IPS-18a (cell line): Measurements from ENCODE around the gene EZR.

Experiments used
- H3K27ac ChIP-seq: one replicate; pipeline ENCODE4 v1.5.1; 2013; ENCODE audit warnings: low read length
- H3K27me3 ChIP-seq: one replicate; pipeline ENCODE4 v1.6.1; 2013; ENCODE audit warnings: mild to moderate bottlenecking, low read length; ENCODE audit not compliant: control insufficient read depth, insufficient read depth
- H3K36me3 ChIP-seq: one replicate; pipeline ENCODE4 v1.6.1; 2013; ENCODE audit warnings: low read depth, low read length; ENCODE audit not compliant: control insufficient read depth
- H3K4me1 ChIP-seq: one replicate; pipeline ENCODE4 v1.6.1; 2013; ENCODE audit warnings: low read depth, low read length; ENCODE audit not compliant: control insufficient read depth
- H3K4me3 ChIP-seq: one replicate; pipeline ENCODE4 v1.5.1; 2013; ENCODE audit warnings: low read length
- H3K9ac ChIP-seq: one replicate; pipeline ENCODE4 v1.6.1; 2013; ENCODE audit warnings: mild to moderate bottlenecking, low read length, moderate library complexity
- H3K9me3 ChIP-seq: one replicate; pipeline ENCODE4 v1.6.1; 2013; ENCODE audit warnings: low read depth, low read length; ENCODE audit not compliant: control insufficient read depth

Gene EZR

DNA sequence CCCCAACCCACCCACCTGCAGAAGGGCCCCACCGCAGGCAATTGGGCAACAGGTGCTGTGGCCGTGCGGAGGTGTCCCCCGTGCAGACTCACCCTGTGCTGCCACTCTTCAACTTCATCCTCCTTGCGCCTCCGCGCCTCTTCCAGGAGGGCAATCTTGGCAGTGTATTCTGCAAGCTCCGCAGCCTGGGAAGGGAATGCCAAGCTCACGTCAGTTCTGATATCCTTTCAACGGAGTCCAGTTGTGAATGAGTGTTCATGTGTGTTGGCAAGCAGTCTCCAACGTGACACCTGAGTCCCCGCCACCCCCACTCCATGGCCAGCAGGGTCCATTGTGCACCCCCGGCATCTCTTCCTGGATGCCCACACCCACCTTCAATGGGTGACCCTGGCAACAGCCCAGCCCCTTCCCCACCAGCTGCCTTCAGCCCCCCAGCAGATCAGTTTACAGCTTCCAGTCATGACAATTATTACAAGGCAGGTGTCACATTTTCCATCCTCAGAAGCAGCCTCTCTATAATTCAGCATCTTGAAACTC is 49.9 kb downstream of the EZR start:
- H3K36me3 ChIP-seq, result peaks cover 98% of the 10 kb centered on the region

DNA sequence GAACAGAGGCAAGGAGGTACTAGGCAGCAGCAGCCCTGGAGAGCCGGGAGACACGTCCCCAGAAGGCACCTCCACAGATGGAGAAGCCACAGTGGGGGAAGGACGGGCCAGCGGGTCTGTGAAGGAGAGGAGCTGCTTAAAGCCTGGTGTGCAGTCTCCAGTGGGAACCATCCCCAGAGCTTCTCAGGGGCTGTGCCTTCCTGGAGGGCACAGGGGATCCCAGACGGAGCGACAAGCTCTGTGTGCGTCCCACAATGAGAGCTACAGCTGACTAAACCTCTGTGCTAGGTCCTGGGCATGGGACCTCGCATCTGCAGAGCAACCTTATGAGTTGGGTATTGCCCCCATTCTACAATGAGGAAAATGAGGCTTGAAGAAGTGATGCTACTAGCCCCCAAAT is 50.7 kb downstream of the EZR start:
- no peaks in the 10 kb centered on the region for H3K9me3 ChIP-seq
- no peaks in the 10 kb centered on the region for H3K27me3 ChIP-seq
- H3K36me3 ChIP-seq, result peaks cover 89% of the 10 kb centered on the region
- H3K9ac ChIP-seq, result no peak overlapping the region
- no peak overlapping the region for H3K4me3 ChIP-seq
- H3K27ac ChIP-seq, result no peak overlapping the region
- H3K4me1 ChIP-seq, result peaks cover 2% of the 10 kb centered on the region

More for the DNA sequence above, 49.9 kb downstream of the EZR start:
- H3K4me3 ChIP-seq, result no peak overlapping the region
- H3K9me3 ChIP-seq, result no peaks in the 10 kb centered on the region
- no peaks in the 10 kb centered on the region for H3K27me3 ChIP-seq
- no peak overlapping the region for H3K27ac ChIP-seq
- H3K9ac ChIP-seq, result no peak overlapping the region
- peaks cover 6% of the 10 kb centered on the region for H3K4me1 ChIP-seq

DNA sequence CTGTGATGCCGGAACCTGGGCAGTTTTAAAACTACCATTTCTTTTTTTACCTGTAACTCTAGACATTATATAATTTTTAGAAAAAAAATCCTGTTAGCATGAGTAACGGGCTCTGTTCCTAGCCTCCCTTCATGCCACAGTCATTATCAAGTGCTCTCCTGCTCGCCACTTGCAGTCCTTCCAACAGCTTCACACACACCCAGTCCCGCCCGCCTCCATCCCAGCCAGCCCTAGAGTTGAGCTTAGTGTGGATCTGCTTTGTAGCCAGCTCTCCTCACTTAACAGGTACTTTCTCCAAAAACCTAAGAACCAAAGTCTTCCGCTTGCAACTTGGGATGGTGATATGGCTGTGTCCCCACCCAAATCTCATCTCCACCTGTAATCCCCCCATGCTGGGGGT is 51.5 kb downstream of the EZR start:
- H3K27ac ChIP-seq, result no peak overlapping the region
- H3K27me3 ChIP-seq, result no peaks in the 10 kb centered on the region
- H3K36me3 ChIP-seq, result peaks cover 82% of the 10 kb centered on the region
- H3K9ac ChIP-seq, result no peak overlapping the region
- no peaks in the 10 kb centered on the region for H3K9me3 ChIP-seq
- no peak overlapping the region for H3K4me3 ChIP-seq
- H3K4me1 ChIP-seq, result no peaks in the 10 kb centered on the region

DNA sequence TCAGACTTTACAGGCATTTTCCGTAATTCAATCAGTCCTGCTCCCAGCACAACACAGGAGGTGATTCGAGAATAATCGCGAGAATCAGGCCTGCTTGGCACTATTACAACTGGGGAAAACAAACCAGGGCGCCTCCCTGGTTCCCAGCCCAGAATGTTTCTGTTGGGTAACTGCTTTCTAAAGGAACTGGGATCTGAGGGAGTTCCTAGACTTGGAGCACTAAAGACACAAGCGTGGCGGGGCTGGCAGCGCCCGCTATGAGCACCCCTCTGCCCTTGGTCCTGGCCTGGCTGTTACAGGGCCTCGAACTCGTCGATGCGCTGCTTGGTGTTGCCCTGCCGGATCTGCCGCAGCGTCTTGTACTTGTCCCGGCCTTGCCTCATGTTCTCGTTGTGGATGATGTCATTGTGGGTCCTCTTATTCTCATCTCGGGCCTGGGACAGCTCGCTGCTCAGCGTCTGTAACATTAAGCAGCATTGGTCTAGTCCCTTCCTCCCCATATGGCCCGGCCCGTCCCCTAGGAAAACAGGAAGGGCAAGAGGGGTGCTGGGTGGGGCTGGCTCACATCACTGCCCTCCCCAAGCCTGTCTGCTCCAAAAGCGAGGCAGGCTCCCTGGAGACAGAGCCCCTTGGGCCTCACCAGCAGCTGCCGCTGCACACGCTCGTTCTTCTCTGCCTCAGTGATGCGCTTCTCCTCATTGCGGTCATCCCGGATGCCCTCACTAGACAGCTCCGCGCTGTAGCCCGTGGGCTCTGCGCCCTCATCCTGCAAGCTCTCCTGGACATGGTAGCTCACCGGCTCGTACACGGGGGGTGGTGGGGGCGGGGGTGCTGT is 52.3 kb downstream of the EZR start:
- Histone ChIP-seq H3K27me3 (no peaks in the 10 kb centered on the region), H3K4me3 (no peak overlapping the region), H3K27ac (no peak overlapping the region), H3K36me3 (peaks cover 73% of the 10 kb centered on the region), H3K9me3 (no peaks in the 10 kb centered on the region), H3K9ac (no peak overlapping the region), H3K4me1 (no peaks in the 10 kb centered on the region)

DNA sequence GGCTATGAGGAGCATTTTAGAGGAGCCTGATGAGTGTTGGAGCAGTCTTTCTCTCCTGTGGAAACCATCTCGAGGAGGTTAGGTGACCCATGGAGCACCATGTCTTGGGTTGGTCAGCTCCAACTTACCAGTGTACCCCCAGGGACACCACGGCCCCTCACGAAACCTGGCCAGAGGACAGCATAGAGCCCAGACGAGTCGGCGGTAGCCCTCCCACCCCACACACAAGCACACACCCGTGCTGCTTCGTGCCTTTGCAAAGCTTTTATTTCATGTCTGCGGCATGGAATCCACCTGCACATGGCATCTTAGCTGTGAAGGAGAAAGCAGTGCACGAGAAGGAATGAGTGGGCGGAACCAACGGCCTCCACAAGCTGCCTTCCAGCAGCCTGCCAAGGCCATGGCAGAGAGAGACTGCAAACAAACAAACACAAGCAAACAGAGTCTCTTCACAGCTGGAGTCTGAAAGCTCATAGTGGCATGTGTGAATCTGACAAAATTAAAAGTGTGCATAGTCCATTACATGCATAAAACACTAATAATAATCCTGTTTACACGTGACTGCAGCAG is 53.6 kb downstream of the EZR start:
- H3K27me3 ChIP-seq, result no peaks in the 10 kb centered on the region
- H3K36me3 ChIP-seq, result peaks cover 60% of the 10 kb centered on the region
- H3K4me3 ChIP-seq, result no peak overlapping the region
- peaks cover 4% of the 10 kb centered on the region for H3K4me1 ChIP-seq
- no peak overlapping the region for H3K27ac ChIP-seq
- no peak overlapping the region for H3K9ac ChIP-seq
- no peaks in the 10 kb centered on the region for H3K9me3 ChIP-seq

DNA sequence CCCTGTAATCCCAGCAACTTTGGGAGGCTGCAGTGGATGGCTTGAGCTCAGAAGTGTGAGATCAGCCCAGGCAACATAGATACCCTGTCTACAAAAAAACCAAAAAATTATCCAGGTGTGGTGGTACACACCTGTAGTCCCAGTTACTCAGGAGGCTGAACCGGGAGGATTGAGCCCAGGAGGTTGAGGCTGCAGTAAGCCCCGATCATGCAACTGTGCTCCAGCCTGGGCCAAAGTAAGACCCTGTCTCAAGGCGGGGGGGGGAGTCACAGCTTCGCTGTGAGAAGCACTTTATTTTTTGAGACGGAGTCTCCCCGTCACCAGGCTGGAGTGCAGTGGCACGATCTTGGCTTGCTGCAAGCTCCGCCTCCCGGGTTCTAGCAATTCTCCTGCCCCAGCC is 54.2 kb downstream of the EZR start:
- no peaks in the 10 kb centered on the region for H3K9me3 ChIP-seq
- H3K27ac ChIP-seq, result no peak overlapping the region
- H3K9ac ChIP-seq, result no peak overlapping the region
- no peaks in the 10 kb centered on the region for H3K27me3 ChIP-seq
- peaks cover 6% of the 10 kb centered on the region for H3K4me1 ChIP-seq
- no peak overlapping the region for H3K4me3 ChIP-seq
- peaks cover 54% of the 10 kb centered on the region for H3K36me3 ChIP-seq

DNA sequence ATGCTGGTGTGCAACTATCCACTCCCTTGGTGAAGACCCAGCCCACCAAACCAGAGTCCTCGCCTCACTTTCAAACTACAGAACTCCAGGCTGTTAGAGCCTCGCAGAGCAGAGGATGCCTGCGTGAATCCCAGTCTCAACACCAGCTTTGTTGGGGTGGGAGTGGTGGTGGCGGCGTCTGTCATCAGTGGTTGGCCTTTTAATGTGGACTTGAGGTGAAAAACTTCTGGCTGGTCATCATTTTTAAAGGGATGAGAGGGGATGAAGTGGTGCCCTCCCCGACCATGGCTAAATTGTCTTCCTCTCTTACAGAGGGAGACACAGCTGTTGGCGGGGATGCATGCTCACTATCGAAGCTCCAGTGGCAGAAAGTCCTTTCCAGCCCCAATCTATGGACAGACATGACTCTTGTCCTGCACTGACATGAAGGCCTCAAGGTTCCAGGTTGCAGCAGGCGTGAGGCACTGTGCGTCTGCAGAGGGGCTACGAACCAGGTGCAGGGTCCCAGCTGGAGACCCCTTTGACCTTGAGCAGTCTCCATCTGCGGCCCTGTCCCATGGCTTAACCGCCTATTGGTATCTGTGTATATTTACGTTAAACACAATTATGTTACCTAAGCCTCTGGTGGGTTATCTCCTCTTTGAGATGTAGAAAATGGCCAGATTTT is 54.9 kb downstream of the EZR start:
- Histone ChIP-seq H3K4me1 (peaks cover 6% of the 10 kb centered on the region), H3K36me3 (peaks cover 48% of the 10 kb centered on the region), H3K27me3 (no peaks in the 10 kb centered on the region), H3K27ac (no peak overlapping the region), H3K9ac (no peak overlapping the region), H3K9me3 (no peaks in the 10 kb centered on the region), H3K4me3 (no peak overlapping the region)

DNA sequence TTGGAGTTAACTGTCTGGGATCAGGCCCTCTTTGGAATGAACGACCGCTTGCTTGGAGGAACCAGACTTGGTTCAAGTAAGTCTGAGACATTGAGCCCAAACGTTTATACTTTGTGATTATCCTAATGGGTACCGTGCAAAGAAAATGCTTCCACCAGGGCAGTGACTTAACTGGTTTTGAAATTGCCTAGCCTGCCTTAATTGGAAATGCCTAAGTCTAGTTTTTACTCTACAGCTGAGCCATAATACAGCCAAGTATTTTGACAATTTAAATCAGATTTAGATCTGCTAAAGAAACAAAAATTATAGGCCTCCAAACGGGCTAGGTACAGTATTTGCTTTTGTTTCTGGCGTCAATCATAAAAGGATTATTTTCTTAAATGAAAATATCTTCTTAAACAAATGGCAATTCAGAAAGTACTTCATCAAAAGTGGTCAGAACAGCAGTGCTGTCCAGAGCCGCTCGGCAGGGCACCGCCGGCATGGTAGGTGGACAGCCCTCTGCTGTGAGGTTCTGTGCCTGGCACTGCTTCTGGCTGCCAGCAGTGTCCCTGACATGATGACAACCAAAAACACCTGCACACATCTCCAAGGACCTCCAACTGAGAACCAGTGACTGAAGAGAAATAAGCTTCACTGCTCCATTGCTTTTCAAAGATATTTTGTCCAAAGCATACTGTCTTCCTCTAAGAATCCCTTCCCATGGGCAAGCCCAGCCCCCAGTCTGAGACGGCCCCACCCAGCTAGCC is 55.6 kb downstream of the EZR start:
- peaks cover 6% of the 10 kb centered on the region for H3K4me1 ChIP-seq
- no peaks in the 10 kb centered on the region for H3K9me3 ChIP-seq
- H3K9ac ChIP-seq, result no peak overlapping the region
- H3K27me3 ChIP-seq, result no peaks in the 10 kb centered on the region
- H3K36me3 ChIP-seq, result peaks cover 41% of the 10 kb centered on the region
- H3K4me3 ChIP-seq, result no peak overlapping the region
- H3K27ac ChIP-seq, result no peak overlapping the region

DNA sequence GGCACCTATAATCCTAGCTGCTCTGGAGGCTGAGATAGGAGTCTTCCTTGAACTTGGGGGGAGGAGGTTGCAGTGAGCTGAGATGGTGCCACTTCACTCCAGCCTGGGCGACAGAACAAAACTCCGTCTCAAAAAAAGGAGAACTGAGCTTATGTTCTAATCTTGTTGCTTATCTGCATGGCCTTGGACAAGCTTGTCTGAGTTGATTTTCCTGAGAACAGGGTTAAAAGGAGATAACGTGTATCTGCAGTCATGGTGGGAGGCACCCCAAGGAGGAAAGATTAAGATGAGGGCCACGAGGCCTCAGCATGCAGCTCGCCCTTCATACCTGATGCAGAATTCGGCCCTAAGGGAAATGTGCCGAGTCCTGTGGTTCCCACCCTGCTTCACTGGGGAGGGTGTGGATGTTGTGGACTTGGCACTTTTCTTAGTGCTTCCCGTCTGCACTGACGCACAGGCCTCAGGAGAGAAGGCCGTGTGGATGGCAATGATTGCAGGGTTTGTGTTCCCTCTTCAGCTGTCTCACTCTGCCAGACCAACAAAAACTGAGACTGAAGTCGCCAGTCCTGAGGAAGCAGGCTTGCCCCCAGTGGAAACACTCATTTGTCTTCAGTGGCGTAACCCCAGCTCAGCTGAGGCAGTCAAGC is 56.3 kb downstream of the EZR start:
- Histone ChIP-seq H3K36me3 (peaks cover 34% of the 10 kb centered on the region), H3K4me1 (peaks cover 8% of the 10 kb centered on the region), H3K9ac (no peak overlapping the region), H3K27me3 (no peaks in the 10 kb centered on the region), H3K27ac (no peak overlapping the region), H3K9me3 (no peaks in the 10 kb centered on the region), H3K4me3 (no peak overlapping the region)

DNA sequence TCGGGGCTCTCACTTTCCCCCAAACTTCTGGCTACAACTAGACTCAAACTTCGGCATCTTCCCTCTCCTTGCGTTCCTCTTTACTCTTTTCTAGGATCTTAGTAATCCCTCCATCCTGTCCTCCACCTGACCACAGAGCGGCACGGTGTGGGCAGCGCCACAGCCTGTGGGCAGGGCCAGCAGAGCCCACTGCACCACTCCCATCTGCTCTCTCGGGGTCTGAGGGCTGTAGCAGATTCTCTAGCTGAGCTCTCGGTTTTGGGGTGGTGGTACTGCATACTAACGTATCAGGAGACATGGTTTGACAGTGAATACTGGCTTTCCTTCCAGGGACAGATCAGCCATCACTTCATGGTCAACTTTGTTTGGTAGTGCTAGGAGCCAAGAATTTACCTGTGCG is 57.4 kb downstream of the EZR start:
- H3K4me1 ChIP-seq, result peaks cover 12% of the 10 kb centered on the region
- no peaks in the 10 kb centered on the region for H3K9me3 ChIP-seq
- H3K36me3 ChIP-seq, result peaks cover 22% of the 10 kb centered on the region
- H3K9ac ChIP-seq, result no peak overlapping the region
- no peak overlapping the region for H3K4me3 ChIP-seq
- H3K27me3 ChIP-seq, result no peaks in the 10 kb centered on the region
- H3K27ac ChIP-seq, result no peak overlapping the region
